HG03460 (cell line): ENCODE results near the gene ZNF775.

Experiments used
- ATAC-seq: cut with Tn5 transposase; IDR thresholded peaks from one replicate; pipeline ENCODE4 v1.9.1; 2021; ENCODE audit not compliant: unreplicated experiment

Gene ZNF775

DNA sequence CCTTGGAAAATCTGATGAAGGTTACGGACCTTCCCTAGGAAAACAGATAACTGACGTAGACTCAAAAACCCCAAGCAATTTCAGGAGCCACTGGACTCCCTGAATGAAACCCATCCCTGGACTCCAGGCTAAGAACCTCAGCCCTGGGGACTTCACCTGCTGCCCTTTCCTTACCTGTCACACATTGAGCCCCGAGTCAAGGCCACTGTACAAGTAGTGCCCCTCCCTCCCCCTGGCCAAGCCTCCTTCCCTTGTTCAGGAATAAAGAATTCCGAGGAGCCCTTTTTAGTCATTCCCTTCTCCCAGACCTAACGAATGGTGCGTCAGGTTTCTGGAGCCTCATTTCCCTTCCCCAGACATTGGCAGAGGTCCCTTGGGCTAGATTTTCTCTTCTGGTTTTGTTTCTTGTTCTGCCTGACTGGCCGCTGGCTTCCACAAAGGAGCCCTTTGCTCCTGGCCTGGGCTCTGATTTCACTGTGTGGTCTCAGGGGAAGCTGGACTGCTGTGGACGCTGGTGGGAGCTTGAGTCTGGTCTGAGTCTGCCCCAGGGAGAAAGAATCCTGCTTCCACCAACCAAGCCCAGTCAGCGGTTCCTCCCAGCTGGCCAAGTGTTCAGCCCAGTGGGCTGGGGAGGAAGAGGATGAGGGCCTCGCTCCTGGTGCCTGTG lies 31.7 kb downstream of the ZNF775 start:
- ATAC-seq = no peak

DNA sequence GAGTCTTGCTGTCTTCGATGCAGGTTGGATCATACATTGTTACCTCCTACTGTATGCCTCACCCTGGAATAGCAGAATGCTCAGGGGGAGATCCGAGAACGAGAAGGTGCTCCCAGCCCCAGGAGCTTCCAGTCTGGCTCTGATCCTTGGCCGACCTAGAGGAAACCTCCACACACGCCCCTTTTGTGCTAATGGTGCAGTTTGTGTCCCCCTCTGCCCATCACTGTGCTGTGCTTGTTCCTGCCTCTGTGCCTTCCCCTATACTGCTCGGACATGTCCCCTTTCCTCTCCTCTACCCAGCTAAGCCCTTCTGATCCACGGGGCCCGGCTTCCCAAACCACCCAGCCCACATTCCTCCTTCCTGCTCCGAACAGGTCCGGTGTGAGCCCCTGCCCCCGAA lies 32.5 kb downstream of the ZNF775 start:
- no peak for ATAC-seq

DNA sequence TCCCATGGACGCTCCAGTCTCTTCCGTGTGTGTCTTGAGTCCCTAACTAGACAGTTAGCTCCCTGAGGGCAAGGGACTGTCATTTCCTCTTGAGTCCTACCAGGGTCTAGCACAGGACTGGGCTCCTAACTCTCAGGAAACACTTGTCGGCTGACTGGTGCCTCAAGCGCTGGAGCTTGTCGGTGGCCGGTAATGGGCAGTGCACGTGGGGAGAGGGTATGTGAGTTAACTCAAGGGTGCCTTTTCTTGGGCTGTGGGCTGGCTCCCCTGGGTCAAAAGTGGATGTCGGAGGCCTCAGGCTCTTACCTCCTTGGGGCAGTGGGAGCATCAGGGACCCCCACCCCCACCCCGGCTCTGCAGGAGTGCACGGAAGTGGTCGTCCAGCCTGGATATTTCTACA lies 32.9 kb downstream of the ZNF775 start:
- no peak for ATAC-seq

DNA sequence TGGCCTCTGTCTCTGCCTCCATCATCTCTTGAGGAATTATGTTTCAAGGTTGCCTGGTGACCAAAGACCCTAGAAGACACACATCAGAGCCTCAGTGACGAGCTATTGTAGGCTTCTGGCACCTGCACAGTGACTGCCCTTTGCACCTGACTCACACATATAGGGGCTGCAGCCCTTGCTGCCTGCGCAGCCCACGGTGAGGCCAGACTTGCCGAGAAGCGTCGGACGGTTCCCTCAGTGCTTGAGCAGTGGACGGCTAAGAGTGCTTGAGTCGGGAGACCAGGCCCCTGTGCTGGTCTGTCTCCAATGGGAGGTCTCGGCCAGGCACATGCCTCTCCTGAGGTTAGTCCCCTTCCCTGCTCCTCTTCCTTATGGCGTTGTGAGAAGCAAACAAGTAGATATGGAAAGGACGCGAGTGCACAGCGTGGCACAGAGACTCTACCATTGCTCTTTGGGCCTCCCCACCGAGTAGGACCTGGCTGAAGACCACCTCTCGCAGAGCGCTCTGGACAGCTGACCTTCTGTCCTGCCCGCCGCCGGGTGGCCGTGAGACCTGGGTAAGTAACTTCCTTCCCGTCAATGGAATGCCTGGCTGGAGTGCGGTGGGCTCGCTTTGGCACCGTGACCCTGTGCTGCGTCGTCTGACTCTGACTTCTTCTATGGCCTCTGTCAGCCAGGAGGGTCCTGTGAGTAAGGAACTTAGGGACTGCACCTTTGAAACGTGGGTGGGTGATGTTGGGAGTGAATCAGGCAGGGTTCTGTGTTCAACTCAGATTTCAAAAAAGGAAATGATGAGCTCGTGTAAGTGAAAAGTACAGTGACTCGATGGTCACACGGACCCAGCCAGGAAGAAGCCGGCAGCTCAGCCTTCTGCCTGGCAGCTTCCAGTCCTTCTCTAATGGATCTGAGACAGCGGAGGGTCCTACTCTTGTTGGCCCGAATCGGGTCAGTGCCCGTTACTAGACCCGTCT lies 33.7 kb downstream of the ZNF775 start:
- no peak for ATAC-seq

DNA sequence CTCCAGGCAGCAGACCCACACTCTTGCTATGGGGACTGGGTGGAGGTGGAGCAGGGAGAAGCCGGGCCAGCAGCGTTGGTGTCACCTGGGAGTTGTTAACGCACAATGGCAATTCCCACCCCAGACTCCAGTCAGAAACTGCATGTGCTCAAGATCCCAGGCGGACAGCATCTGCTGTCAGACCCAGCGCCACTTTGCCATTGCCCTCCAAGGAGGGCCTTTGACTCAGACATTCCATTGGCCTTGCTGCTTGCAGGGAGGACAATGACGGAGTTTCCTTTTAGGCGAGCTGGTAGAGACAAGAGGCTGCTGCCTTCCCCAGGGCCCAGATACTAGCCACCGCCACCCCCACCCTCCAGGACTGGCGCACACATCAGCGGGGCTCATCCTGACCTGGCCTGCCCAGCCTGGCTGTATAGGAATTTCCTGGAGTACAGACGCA lies 34.5 kb downstream of the ZNF775 start:
- no peak for ATAC-seq

DNA sequence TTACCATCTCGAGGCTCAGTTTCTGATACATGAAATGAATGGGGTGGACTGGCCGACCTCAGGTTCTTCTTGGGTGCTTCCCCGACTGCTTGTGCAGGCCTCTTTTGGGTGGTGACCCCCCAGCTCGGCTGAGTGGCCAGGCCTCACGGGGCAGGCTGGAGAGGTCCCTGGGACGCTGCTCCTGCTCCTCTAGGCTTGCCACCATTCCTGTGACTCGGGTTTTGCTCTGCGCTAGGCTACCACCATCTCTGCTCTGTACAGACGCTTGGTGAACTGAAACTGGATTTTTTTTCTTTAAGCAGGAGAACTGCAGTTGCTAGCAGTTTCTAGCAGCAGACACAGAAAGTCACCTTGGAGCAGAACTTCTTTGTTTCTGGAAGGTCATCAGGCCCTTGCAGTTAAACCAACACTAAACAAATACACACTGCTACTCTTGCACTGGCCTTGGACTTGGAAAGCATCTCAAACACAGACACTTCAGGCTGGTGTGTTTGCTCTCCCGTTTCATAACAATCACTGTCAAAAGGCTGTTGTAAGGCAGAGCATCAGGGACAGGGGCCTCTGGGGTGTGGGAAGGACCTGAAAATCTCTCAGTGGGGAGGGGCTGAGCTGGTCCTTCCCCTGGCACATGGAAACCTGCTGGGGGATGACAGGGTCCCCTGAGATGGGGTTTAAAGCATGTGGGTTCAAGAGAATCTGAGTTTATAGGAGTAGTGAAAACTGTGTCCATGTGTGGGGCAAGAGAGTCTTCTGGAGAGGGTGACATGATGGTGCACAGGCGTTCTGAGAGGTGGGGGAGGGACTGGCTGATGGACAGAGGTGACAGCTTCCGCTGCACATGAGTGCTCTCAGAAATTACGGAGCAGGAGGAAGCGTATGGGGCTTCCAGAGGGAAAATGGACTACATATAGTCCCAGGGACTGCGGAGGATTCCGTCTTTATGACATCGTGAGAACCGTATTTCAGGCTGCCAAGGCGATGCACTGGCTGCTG lies 36.3 kb downstream of the ZNF775 start:
- ATAC-seq = no peak

DNA sequence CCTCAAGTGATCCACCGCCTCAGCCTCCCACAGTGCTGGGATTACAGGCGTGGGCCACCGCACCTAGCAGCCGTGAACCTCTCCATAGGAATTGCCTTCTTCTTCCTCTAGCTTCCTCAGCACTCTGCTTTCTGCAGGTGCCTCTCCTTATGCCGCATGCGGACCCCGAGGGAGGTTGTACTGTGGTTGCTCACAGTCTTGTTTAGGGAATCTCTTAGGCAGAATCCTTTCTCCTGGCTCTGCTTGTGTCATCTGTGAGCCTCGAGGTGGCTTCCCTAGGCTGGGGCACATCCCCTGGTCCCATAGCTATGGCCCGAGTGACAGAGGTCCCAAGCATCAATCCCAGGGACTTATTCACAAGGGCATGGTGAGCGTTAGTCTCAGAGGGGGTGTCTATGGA lies 38.1 kb downstream of the ZNF775 start:
- ATAC-seq = no peak

DNA sequence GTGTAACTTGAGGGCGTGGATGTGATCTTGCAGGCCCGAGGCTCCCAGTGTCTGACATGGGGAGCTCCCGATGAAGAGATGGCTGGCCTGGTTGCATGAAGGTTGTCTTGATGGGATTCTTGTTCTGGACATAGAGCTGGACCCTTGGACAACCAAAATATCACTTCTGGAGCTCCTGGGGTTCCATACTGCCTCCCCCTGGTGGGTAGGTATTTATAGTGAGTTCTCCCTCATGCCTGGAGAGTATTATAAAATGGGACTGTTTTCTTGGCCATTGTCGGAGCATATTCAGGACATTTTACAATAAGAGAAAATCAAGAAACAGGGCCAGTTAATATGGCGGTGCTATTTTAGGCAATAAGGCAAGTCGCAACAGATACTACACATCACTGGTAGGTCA lies 38.7 kb downstream of the ZNF775 start:
- no peak for ATAC-seq

DNA sequence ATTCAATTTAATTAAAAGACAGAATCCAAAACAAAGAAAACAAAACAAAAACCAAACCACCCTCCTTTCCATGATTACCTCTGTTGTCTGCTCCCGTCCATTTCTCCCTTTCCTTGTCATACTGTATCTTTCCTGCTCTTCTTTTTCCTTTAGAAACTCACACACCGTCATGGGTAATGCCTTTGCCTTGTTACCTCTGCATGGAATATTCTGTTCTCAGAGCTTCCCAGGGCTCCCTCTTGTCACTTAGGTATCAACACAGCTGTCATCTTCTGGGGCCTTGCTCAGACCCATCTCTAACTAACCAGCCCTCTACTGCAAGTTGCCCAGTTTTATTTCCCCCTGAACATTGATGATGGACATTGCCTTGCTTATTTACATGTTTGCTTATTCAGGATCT lies 41.1 kb downstream of the ZNF775 start:
- ATAC-seq = no peak

DNA sequence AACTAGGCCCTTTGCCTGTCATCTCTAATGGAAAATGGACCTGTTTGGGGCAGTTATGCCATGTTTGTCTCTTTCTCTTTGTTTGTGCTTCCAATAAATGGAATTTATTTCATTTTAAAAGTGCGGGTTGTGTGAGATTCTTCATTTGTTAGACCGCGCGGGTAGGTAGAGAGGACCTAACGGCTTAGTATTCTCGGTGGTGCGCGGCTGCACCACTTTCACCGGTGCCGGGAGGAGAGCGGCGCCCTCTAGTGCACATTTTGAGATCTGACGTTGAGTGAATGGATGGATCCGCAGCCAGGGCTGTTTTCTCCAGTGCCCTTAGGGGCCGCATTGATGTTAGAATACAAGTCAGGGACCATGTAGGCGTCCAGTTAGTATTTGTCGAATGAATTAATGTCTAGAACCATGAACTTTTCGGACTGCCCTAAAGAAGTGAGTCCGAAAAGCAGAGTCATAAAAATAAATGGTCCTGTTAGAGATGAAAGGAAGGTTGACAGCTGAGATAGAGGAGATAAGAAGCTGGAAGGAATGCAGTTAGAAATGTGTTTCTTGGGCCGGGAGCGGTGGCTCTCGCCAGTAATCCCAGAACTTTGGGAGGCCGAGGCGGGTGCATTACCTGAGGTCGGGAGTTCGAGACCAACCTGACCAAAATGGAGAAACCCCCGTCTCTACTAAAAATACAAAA lies 42.0 kb downstream of the ZNF775 start:
- ATAC-seq = peak; percentile 95

DNA sequence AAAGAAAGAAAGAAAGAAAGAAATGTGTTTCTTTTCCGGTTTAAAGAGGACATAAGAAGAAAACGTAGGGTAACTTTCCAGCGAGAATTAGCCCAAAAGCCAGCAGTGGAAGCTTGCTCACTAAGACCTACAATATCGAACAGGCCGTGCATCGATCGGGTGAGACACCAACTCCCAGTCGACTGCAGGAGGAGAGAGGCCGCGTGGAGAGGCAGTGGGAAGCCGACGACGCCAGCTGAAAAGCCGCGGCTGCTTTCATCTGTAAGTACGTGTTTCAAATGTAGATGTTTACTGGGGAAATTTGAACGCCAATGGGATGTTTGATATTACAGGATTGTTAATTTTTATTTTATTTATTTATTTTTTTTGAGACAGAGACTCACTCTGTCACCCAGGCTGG lies 42.7 kb downstream of the ZNF775 start:
- no peak for ATAC-seq

DNA sequence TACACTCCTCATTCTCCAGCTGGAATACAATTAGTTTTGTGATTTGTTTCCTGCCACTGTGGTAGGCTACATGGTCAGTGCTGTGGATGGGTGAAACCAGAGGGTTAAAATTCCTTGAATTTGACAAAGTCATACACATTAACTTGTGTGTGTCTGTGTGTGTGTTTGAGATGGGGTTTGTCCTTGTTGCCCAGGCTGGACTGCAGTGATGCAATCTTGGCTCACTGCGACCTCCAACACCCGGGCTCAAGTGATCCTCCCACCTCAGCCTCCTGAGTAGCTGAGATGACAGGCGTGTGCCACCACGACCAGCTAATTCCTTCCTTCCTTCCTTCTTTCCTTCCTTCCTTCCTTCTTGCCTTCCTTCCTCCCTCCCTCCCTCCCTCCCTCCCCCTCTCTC lies 46.5 kb downstream of the ZNF775 start:
- ATAC-seq = no peak

DNA sequence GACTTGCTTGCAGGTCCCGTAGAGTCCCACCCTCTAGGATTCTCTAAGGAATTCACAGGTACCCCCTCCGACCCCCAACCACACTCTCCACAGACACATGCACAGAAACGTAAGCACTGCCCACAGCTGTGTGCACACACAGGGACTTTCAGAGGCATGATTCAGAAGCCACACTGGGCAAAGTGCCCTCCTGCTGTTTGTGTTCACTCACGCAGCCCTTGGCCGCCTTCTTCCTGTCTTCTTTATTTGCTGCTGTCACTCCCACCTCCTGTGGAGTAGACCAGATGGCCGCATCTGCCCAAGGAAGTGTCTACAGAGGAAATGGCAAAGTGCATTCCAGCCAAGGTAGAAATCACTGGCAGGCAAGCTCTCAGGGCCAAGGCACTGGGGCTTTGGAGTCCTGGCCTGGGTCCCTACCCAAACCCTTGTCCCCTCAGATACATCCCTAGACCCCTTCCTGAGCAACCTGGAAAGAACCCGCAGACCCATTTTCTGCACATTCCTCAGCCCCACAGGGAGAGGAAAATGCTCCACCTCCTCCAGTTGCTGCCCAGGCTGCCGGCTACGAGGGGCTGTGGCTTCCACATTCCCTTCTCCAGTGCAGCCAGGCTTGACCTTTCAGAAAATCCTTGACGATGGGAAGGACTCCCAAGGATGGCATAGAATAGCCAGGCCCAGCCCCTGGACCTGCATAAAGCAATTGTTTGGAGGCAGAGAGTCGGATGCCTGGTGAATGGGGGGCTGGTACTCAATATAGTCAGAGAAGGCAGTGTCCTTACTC lies 49.7 kb downstream of the ZNF775 start:
- ATAC-seq = peak; percentile 70

DNA sequence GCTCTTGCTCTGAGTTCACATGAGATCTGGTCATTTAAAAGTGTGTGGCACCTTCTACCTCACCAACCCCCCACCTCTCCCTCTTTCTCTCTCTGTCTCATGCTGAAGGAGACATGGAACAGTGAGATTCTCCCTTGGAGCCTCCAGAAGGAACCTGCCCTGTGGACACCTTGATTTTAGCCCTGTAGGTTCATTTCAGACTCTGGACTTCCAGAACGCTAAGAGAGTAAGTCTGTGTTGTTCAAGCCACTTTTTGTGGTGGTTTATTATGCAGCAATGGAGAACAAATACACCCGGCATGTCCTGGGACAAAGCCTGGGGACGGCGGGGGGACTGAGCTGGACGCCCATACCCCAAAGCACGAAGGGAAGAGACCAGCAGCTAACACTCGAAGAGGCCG lies 50.6 kb downstream of the ZNF775 start:
- ATAC-seq = no peak

DNA sequence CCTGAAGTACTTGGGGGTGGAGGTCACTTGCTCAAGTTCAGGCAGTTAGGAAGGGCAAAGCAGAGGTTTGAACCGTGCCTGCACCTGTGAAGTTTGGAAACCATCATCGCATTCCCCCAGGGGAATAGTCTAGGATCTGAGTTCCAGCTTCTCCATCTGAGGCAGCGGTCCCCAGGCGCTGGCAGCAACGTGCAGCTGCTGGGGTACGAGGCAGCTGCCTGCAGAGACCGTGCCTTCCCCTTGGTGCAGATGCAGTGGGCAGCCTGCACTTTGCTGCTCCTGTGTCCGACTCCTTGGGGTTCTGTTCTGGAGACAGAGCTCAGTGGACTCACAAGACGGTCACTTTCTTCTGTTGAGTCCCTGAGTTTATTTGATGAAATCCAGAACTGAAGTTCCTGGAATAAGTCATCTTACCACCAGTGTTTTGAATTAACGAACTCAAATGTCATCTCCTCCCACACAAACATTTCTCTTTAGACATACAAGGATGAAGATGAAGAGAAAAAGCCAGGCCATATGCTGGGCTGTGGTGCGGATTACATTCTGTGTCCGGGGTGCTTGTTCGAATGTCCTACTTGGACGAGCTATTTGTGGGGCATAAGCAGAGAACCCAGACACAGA lies 51.4 kb downstream of the ZNF775 start:
- ATAC-seq = no peak

DNA sequence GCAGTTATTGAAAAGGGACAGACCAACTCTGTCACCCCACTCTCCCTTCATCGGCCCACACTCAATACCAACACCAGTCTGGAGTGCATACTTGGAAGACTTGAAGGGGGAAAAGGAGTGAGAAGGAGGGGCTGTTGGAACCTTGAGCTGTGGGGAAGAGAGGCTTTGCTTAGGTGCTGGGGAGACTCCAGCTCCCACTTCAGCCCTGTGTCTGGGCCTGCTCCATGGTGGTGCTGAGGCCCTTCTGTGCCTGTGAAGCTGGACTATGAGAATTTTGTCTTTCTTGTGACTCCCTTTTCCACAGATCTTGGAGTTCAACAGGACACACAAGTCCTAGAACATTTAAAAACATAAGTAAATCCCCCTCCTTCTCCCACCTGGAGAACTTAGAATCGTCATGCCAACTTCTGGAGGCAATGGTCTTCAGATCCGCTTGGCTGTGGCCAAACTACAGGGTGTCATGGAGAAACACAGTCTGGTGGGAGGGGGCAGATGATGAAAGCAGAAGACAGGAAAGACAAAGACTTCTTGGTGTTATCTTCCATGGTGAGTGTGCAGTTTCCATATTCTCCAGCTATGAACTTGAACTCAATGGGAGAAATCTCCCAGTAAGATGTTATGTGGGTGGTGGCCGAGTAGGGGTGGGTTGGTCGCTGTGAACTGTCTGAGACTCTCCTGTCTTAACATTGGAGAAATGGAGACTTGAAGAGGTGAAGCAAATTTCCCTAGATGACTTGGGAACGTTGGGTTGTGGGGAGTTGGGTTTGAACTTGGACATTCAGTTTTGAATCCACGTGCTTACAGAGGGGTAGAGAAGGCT lies 52.9 kb downstream of the ZNF775 start:
- ATAC-seq = no peak

DNA sequence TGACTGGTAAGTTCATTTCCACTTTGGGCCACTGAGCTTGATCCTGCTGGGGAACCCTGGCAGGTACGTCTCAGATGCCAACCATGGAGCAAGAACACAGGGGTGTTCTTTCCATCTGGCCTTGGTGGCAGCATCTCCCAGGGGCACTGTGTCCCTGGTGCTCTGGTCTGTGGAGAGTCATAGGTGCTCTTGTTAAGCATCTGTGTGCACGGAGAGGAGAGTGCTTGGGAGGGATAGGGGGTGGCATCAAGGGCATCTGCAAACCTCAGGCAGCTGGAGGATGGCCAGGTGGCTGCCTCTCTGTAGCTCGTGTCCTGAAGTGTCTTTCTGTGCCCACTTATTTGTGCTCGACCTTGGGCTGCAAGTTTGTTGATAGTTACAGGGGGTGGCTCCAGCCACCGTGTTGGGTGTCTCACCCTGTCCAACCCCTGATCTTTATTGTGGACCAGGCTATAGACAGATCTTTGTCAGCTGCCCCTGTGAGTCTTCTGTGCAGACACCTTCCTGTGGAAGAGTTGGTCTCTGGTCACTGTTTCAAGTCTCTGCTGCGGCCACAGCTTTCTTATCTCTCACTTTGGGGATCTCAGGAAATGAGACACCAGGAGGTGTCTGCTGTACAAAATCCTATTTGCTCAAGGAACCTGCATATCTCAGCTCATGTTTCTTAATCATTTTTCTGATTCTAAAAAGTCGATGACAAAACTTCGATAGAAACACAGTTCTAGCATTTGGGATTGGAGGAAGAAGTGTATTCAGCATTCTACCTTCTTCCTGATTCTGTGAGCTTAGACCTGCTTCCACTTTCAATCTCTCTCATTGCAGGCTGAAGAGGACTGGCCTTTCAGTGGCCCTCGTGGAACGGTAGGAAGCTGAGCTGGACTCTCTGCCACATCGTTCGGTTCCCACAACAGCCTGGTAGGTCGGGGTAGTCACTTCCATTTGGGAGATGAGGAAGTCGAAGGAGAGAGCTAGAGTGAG lies 54.1 kb downstream of the ZNF775 start:
- ATAC-seq = no peak
